ENCODE results near the gene DOCK1.

GRCh38 chr10:127153181-127153580 lies 248.0 kb downstream of the DOCK1 start:
- TF ChIP-seq, protein P1, sequence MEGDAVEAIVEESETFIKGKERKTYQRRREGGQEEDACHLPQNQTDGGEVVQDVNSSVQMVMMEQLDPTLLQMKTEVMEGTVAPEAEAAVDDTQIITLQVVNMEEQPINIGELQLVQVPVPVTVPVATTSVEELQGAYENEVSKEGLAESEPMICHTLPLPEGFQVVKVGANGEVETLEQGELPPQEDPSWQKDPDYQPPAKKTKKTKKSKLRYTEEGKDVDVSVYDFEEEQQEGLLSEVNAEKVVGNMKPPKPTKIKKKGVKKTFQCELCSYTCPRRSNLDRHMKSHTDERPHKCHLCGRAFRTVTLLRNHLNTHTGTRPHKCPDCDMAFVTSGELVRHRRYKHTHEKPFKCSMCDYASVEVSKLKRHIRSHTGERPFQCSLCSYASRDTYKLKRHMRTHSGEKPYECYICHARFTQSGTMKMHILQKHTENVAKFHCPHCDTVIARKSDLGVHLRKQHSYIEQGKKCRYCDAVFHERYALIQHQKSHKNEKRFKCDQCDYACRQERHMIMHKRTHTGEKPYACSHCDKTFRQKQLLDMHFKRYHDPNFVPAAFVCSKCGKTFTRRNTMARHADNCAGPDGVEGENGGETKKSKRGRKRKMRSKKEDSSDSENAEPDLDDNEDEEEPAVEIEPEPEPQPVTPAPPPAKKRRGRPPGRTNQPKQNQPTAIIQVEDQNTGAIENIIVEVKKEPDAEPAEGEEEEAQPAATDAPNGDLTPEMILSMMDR (IDR thresholded peaks at IDR 0.05): no peak
- TF ChIP-seq POLR2AphosphoS5 (IDR thresholded peaks at IDR 0.05) (no peak), POLR2A (IDR thresholded peaks at IDR 0.05) (no peak)

All from breast epithelium (tissue), 3 donors.